ENCODE measurements around the gene EPC1. TPM values are rescaled to one million over a fixed set of nuclear protein-coding genes. Genes with fewer than 3 reads are reported as not detected.
"Not testable (repeated sequence)": the region's sequence is repeated elsewhere in the genome, so short reads cannot be mapped to it uniquely, and the experiment has no call there.

EPC1 gene
- total RNA-seq = 10 to 100 TPM; 32.3 to 36.9 TPM
- long read RNA-seq, partial matches to known transcripts = 2 of 2 reads
- long read RNA-seq, other reads (novel, unspliced or antisense) = 0 of 2 reads

DNA sequence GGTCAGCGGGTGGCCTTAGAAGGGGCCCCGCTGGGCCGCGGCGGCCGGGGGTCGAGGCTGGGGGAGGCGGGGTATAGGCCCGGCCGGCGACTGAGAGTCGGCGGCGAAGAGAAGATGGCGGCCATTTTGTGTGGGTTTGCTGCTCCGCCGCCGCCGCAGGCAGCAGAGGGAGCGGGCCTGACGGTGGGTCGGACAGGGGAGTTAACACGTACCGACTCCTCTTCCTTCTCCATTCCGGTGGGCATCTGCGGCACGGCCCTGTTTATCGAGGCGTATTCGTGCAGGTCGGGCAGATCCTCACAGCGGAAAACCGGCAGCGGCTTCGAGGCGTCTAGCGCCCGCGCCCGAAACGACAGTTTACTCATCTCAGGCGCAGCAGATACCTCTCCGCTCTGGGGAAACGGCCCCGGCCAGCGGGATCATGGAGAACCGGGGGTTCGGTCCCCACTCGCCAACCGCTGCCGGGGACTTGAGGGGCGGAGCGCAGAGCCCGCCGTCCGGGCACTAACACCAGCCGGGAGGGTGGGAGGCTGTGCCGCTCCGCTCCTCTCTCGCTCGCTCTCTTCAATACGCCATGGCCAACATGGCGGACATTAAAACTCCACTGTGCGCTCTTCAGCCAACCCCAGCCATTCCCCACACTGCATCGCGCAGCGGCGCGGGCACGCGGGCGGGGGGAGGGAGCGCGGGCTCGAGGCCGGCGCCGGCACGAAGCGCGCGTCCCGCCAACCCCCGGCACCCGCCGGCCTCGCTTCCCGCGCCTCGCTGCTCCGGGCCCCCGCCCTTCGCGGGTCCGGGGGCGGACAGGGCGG is at the start of gene EPC1:
Gene EPC1, minus strand, starts transcription at position 608 of the 812 bp plus-strand sequence. Its CDS starts 243 bp downstream, at position 365.
- ATAC-seq = peak; percentile 81
- intact Hi-C loops (cut with DNase I, micrococcal nuclease) = loop anchor here in 1 of 2 donors (10.0 kb wide), 1 partner anchor 152 kb away; no protein-coding TSS in a partner anchor

DNA sequence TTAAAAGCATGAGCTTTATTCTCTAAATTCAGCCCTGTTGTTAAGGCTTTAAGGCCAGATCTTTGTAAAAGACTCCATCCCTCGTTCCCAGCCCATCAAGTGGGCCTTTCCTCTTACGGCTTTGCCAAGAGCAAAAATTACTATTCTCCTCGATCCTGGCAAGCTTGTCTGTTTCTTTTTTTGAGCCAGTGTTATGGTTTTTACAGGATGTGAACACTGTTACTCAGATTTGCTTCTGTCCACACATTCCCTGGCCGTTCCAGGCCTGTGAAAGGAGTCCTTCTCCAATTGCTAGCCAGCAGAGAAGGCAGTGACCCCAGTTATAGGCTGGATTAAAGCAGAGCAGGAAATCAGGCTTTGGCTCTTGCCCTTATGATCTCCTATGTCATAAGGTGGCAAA is 47.0 kb upstream of the EPC1 start:
- ATAC-seq = no peak
- intact Hi-C loops (cut with DNase I, micrococcal nuclease) = no loop called here
- no peak for DNase-seq

More for the DNA sequence above, at the start of gene EPC1:
- peak; percentile 88 for DNase-seq

- ATAC-seq; DNase-seq; intact Hi-C loops (cut with DNase I, micrococcal nuclease): not testable (repeated sequence)
Measured at GRCh38 chr10:32392284-32392683, 45.3 kb upstream of the EPC1 start.

GRCh38 chr10:32390193-32390592 is 43.2 kb upstream of the EPC1 start:
- ATAC-seq (no peak), DNase-seq (no peak)
- intact Hi-C loops (cut with DNase I, micrococcal nuclease) = no loop called here

DNA sequence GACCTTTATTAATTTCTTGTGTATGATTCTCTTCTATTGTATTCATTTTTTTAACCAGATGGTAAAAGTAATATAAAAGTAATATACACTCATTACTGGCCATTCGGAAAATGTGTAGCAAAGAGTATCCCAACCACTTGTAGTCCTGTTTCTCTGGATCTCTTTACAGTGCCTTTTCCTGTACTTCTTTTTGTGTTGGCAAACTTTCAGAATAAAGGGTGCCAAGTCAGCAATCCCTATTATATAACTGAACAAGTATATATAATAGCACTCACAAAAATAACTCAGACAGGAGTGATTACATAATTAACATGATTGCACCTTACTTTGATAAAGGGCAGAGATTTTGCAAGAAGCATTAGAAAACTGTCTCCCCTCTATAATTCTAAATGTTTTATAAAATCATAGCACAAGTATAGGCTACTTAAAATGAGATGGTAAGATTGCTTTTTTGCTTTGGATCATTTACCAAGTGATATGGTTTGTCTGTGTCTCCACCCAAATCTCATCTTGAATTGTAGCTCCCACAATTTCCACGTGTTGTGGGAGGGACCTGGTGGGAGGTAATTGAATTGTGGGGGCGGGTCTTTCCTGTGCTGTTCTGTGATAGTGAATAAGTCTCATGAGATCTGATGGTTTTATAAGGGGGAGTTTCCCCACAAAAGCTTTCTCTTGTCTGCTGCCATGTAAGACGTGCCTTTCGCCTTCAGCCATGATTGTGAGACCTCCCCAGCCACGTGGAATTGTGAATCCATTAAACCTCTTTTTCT is 41.5 kb upstream of the EPC1 start:
- no peak for DNase-seq
- ATAC-seq = no peak
- intact Hi-C loops (cut with DNase I, micrococcal nuclease) = no loop called here

DNA sequence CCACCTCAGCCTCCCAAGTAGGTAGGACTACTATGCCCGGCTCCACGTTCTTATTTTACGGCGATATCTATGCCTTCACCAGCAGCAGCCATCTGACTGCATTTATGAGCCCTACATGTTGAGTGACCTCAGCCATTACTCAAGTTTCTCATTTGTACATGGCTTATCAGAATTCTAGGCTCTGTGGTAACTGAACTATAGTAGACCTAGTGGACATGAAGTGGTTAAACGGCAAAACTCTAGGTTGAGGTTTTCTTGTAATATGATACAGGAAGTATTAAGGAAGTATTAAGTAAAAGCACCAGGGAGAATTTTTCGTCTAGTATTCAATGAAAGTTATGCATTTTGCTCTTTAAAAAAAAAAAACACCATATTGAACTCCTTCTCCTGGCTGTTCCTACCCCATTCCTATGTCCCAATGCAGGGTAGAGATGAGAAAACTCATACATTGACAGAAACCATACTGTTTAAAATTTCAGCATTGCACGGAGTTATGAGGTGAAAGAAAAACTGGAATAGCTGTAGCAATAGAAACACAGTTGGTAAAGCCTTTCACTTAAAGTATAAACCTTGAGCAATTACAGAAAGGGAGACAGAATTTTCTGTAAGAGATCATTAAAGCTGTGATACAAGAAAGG is 39.8 kb upstream of the EPC1 start:
- no peak for DNase-seq
- no peak for ATAC-seq
- intact Hi-C loops (cut with DNase I, micrococcal nuclease) = no loop called here

GRCh38 chr10:32384171-32384570 is 37.2 kb upstream of the EPC1 start:
- DNase-seq (peak; percentile 42 to 75), ATAC-seq (peak; percentile 85)
- intact Hi-C loops (cut with DNase I, micrococcal nuclease) = no loop called here

DNA sequence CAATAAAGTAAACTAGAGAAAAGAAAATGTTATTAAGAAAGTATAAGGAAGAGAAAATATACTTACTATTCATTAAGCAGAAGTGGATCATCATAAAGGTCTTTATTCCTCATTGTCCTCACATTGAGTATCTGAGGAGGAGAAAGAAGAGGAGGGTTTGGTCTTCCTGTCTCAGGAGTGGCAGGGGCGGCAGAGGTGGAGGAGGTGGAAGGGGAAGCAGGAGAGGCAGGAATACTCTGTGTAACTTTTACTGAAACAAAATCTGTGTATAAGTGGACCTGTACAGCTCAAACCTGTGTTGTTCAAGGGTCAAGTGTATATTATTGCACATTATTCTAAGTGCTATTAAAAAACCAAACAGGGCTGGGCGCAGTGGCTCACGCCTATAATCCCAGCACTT is 34.2 kb upstream of the EPC1 start:
- intact Hi-C loops (cut with DNase I, micrococcal nuclease) = no loop called here
- peak; percentile 30 for ATAC-seq
- DNase-seq = no peak

GRCh38 chr10:32379950-32380551 is 33.1 kb upstream of the EPC1 start:
- no peak for DNase-seq
- intact Hi-C loops (cut with DNase I, micrococcal nuclease) = loop anchor here in 1 of 2 donors (10.0 kb wide), 1 partner anchor 65 kb away; the partner anchor contains the start of gene CCDC7

DNA sequence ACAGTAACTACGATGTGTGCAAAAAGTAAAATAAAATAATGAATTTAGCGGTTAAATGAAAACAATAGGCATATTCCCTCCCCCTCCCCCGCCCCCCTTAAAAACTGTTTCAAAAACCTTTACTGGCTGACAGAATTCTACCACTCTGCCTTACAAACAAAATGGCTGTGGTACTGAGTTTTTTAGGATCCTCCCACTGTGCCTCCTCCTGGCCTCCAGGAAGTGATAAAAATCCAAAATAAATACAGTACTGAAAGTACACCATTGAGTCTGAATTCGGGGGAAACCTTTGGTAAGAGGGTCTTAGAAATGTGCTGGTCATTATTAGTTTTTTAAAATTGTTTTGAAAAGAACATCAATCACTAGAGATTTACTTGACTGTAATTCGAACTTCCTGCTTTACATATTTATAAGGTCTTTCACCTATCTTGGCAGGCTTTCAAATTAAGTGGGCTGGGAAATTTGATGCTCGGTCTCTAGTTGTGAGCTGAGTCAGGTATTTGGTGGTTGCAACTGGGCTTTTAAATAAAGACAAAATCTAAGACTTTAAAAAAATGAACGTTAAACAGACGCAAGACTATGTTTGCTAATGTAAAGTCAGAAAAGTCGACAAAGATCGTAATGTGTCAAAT is 32.5 kb upstream of the EPC1 start:
- DNase-seq = no peak

More at GRCh38 chr10:32379950-32380551, 33.1 kb upstream of the EPC1 start:
- no peak for ATAC-seq

GRCh38 chr10:32378363-32379317 is 31.7 kb upstream of the EPC1 start:
- ATAC-seq (peak; percentile 89), DNase-seq (peak; percentile 95 to 97)
- intact Hi-C loops (cut with DNase I, micrococcal nuclease) = loop anchor here in 1 of 2 donors (10.0 kb wide), 1 partner anchor 66 kb away; the partner anchor contains the start of gene CCDC7

More for the DNA sequence above, 32.5 kb upstream of the EPC1 start:
- intact Hi-C loops (cut with DNase I, micrococcal nuclease) = loop anchor here in 1 of 2 donors (10.0 kb wide), 1 partner anchor 65 kb away; the partner anchor contains the start of gene CCDC7
- ATAC-seq = peak; percentile 46

- peak; percentile 30 for ATAC-seq
- intact Hi-C loops (cut with DNase I, micrococcal nuclease) = loop anchor here in 1 of 2 donors (10.0 kb wide), 1 partner anchor 67 kb away; the partner anchor contains the start of gene CCDC7
- no peak for DNase-seq
Measured at GRCh38 chr10:32377458-32378259, 30.7 kb upstream of the EPC1 start.

DNA sequence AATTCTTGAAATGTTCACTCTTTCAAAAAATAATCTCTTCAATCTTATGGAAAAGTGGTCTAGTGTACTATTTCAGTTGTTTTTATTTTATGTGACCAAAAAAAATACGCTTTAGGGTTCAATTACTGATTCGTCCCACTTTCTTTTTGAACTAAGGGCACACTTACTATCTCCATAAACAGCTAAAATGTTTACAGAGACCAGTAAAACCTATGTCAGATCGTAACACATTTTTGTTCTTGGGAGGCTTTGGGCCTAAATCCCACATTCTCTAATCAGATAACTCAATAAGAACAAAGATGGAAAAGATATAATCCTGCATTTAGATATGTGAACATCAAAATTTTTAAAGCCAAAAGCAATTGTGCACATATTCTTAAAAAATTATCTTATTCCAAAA is 29.8 kb upstream of the EPC1 start:
- intact Hi-C loops (cut with DNase I, micrococcal nuclease) = loop anchor here in 1 of 2 donors (10.0 kb wide), 1 partner anchor 68 kb away; the partner anchor contains the start of gene CCDC7
- DNase-seq (no peak), ATAC-seq (no peak)

- intact Hi-C loops (cut with DNase I, micrococcal nuclease) = loop anchor here in 1 of 2 donors (10.0 kb wide), 1 partner anchor 69 kb away; the partner anchor contains the start of gene CCDC7
- DNase-seq (no peak), ATAC-seq (no peak)
Measured at GRCh38 chr10:32376097-32376496, 29.1 kb upstream of the EPC1 start.

GRCh38 chr10:32375631-32376030 is 28.7 kb upstream of the EPC1 start:
- intact Hi-C loops (cut with DNase I, micrococcal nuclease) = loop anchor here in 1 of 2 donors (10.0 kb wide), 1 partner anchor 69 kb away; the partner anchor contains the start of gene CCDC7
- ATAC-seq (no peak), DNase-seq (no peak)

DNA sequence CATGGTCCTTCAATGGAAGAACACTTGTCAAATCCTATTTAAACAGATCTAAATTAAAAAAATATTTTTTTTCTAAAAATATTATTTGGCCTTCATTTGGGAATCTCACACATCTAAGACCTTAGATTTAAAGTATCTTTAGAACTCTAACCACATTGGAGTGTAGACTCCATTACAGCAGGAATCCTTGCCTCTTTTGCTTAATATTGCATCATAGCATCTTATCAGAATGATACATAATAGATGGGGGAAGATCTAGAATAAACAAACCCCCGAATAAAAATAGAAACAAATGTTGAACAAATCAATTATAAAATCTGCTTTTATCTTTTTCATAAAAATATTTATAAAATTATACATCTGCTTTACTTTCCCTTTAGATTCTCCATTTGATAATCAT is 27.6 kb upstream of the EPC1 start:
- ATAC-seq (no peak), DNase-seq (no peak)
- intact Hi-C loops (cut with DNase I, micrococcal nuclease) = loop anchor here in 1 of 2 donors (10.0 kb wide), 1 partner anchor 70 kb away; the partner anchor contains the start of gene CCDC7
